ENCODE measurements around the gene GPANK1. TPM values are rescaled to one million over a fixed set of nuclear protein-coding genes. Genes with fewer than 3 reads are reported as not detected.

The GPANK1 gene
- total and polyA plus RNA-seq, 2 of the 13 experiments (the other 11 are each of a cell fraction or from before 2014, with no cell fraction given), result 15.4 to 22.8 TPM

DNA sequence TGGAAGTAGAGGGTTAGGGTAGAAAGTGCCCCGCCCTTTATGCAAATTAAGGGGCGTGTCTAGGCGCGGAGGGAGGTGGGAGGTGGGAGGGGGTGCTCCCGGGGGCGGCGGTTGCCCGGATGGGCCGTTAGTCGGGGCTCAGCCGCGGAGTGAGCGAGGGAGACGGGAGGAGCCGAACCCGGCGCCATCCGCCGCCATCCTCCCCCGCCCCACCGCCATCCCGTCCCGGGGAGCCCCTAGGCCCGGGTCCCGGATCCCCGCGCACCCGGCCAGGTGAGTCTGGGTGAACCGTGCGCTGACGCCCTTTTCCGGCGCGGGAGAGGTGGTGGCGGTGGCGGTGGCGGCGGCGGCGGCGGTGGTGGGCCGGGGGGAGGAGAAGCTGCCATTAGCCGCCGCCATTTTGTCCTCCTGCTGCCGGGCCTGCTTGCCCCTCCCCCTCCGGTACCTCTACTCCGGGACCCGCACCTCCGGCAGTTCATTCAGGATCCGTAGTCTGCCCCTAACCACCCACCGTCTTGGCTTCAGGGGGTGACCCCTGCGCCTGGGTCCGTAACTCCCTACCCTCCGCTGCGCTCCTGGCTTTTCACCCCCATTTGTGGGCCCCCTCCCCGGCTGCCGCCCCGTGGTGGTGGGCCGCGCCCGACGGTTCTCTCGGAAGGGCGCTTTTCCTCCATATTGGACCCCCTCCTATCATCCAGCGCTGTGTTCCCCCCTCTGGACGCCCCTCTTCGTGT, 44.0 kb downstream of the GPANK1 start, which contains the start of gene PRRC2A (continued):
- TF ChIP-seq, protein P1, sequence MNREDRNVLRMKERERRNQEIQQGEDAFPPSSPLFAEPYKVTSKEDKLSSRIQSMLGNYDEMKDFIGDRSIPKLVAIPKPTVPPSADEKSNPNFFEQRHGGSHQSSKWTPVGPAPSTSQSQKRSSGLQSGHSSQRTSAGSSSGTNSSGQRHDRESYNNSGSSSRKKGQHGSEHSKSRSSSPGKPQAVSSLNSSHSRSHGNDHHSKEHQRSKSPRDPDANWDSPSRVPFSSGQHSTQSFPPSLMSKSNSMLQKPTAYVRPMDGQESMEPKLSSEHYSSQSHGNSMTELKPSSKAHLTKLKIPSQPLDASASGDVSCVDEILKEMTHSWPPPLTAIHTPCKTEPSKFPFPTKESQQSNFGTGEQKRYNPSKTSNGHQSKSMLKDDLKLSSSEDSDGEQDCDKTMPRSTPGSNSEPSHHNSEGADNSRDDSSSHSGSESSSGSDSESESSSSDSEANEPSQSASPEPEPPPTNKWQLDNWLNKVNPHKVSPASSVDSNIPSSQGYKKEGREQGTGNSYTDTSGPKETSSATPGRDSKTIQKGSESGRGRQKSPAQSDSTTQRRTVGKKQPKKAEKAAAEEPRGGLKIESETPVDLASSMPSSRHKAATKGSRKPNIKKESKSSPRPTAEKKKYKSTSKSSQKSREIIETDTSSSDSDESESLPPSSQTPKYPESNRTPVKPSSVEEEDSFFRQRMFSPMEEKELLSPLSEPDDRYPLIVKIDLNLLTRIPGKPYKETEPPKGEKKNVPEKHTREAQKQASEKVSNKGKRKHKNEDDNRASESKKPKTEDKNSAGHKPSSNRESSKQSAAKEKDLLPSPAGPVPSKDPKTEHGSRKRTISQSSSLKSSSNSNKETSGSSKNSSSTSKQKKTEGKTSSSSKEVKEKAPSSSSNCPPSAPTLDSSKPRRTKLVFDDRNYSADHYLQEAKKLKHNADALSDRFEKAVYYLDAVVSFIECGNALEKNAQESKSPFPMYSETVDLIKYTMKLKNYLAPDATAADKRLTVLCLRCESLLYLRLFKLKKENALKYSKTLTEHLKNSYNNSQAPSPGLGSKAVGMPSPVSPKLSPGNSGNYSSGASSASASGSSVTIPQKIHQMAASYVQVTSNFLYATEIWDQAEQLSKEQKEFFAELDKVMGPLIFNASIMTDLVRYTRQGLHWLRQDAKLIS (CRISPR knock-in tag; IDR thresholded peaks at IDR 0.05), result no peak
- peak; percentile 27; the same call in 1 of the 2 replicates for TF ChIP-seq ZNF615 (CRISPR knock-in tag; IDR thresholded peaks at IDR 0.05; ENCODE audit: borderline replicate concordance)
- peak; percentile 19; the same call in 1 of the 2 replicates for TF ChIP-seq IRX3 (CRISPR knock-in tag; IDR thresholded peaks at IDR 0.05; ENCODE audit: borderline replicate concordance, low read depth)
- TF ChIP-seq, protein P2, sequence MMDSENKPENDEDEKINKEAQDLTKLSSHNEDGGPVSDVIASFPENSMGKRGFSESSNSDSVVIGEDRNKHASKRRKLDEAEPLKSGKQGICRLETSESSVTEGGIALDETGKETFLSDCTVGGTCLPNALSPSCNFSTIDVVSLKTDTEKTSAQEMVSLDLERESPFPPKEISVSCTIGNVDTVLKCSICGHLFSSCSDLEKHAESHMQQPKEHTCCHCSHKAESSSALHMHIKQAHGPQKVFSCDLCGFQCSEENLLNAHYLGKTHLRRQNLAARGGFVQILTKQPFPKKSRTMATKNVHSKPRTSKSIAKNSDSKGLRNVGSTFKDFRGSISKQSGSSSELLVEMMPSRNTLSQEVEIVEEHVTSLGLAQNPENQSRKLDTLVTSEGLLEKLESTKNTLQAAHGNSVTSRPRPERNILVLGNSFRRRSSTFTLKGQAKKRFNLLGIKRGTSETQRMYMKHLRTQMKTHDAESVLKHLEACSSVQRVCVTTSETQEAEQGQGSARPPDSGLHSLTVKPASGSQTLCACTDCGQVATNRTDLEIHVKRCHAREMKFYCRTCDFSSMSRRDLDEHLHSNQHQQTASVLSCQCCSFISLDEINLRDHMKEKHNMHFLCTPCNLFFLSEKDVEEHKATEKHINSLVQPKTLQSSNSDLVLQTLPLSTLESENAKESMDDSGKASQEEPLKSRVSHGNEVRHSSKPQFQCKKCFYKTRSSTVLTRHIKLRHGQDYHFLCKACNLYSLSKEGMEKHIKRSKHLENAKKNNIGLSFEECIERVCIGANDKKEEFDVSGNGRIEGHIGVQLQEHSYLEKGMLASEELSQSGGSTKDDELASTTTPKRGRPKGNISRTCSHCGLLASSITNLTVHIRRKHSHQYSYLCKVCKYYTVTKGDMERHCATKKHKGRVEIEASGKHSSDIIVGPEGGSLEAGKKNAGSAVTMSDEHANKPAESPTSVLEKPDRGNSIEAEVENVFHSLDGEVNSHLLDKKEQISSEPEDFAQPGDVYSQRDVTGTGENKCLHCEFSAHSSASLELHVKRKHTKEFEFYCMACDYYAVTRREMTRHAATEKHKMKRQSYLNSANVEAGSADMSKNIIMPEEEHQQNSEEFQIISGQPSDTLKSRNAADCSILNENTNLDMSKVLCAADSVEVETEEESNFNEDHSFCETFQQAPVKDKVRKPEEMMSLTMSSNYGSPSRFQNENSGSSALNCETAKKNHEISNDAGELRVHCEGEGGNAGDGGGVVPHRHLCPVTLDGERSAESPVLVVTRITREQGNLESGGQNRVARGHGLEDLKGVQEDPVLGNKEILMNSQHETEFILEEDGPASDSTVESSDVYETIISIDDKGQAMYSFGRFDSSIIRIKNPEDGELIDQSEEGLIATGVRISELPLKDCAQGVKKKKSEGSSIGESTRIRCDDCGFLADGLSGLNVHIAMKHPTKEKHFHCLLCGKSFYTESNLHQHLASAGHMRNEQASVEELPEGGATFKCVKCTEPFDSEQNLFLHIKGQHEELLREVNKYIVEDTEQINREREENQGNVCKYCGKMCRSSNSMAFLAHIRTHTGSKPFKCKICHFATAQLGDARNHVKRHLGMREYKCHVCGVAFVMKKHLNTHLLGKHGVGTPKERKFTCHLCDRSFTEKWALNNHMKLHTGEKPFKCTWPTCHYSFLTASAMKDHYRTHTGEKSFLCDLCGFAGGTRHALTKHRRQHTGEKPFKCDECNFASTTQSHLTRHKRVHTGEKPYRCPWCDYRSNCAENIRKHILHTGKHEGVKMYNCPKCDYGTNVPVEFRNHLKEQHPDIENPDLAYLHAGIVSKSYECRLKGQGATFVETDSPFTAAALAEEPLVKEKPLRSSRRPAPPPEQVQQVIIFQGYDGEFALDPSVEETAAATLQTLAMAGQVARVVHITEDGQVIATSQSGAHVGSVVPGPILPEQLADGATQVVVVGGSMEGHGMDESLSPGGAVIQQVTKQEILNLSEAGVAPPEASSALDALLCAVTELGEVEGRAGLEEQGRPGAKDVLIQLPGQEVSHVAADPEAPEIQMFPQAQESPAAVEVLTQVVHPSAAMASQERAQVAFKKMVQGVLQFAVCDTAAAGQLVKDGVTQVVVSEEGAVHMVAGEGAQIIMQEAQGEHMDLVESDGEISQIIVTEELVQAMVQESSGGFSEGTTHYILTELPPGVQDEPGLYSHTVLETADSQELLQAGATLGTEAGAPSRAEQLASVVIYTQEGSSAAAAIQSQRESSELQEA (CRISPR knock-in tag; IDR thresholded peaks at IDR 0.05; ENCODE audit: not compliant biosample characterization), result no peak
- peak; percentile 69; the same call in 1 of the 2 replicates for TF ChIP-seq ZBTB7B (CRISPR knock-in tag; IDR thresholded peaks at IDR 0.05)
- TF ChIP-seq ETV6 (CRISPR knock-in tag; conservative IDR thresholded peaks at IDR 0.05), result peak; percentile 45; the same call in 1 of the 2 replicates
- no peak for TF ChIP-seq ZNF7 (CRISPR knock-in tag; IDR thresholded peaks at IDR 0.05)
- 0 out of 2 replicates have a peak, but pooled peaks have one; percentile 27 for TF ChIP-seq ZNF33A (CRISPR knock-in tag; IDR thresholded peaks at IDR 0.05; ENCODE audit: borderline replicate concordance)
- TF ChIP-seq, protein P3, sequence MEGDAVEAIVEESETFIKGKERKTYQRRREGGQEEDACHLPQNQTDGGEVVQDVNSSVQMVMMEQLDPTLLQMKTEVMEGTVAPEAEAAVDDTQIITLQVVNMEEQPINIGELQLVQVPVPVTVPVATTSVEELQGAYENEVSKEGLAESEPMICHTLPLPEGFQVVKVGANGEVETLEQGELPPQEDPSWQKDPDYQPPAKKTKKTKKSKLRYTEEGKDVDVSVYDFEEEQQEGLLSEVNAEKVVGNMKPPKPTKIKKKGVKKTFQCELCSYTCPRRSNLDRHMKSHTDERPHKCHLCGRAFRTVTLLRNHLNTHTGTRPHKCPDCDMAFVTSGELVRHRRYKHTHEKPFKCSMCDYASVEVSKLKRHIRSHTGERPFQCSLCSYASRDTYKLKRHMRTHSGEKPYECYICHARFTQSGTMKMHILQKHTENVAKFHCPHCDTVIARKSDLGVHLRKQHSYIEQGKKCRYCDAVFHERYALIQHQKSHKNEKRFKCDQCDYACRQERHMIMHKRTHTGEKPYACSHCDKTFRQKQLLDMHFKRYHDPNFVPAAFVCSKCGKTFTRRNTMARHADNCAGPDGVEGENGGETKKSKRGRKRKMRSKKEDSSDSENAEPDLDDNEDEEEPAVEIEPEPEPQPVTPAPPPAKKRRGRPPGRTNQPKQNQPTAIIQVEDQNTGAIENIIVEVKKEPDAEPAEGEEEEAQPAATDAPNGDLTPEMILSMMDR (CRISPR knock-in tag; IDR thresholded peaks at IDR 0.05), result peak; percentile 24; the same call in 1 of the 2 replicates
- 0 out of 2 replicates have a peak, but pooled peaks have one; percentile 47 for TF ChIP-seq ZNF432 (CRISPR knock-in tag; IDR thresholded peaks at IDR 0.05; ENCODE audit: borderline replicate concordance)
- peak; percentile 65 for TF ChIP-seq PHF5A (CRISPR knock-in tag; IDR thresholded peaks at IDR 0.05; ENCODE audit: low read depth, unreplicated experiment)
- no peak for TF ChIP-seq BRCA1 (CRISPR knock-in tag; IDR thresholded peaks at IDR 0.05)
- no peak for TF ChIP-seq FLYWCH1 (CRISPR knock-in tag; IDR thresholded peaks at IDR 0.05)
- no peak for TF ChIP-seq NFYC (CRISPR knock-in tag; IDR thresholded peaks at IDR 0.05)
- no peak for TF ChIP-seq ATM (IDR thresholded peaks at IDR 0.05; ENCODE audit: borderline replicate concordance)

All from HepG2 (cell line).